IMR-90 (cell line): ENCODE results near the gene FNDC3B. TPM values are rescaled to one million over a fixed set of nuclear protein-coding genes. Genes with fewer than 3 reads are reported as not detected.

ENCODE experiments used
- ATAC-seq: fragments of 200-7000 bp; cut with Tn5 transposase; 2 replicates; pipeline ENCODE4 v1.9.1; 2020; ENCODE audit warnings: low read depth, mild to moderate bottlenecking, moderate library complexity
- BruUV-seq: library from RNA; stranded (reverse); fragments of 400-500 nt; replicated peaks from 2 replicates; lab custom pipeline; 2021; lab: Mats Ljungman, UMichigan
- CTCF ChIA-PET: fragments of 300-600 bp; formaldehyde crosslinking; extraction: SDS; loops from one replicate; lab custom pipeline; 2021; ENCODE audit warnings: antibody characterized with exemption; lab: Yijun Ruan, JAX
- POLR2A ChIA-PET: fragments of 300-600 bp; sonication (Branson Sonifier 250); formaldehyde crosslinking; loops from one replicate; lab custom pipeline; 2022; ENCODE audit warnings: antibody characterized with exemption; ENCODE audit not compliant: unreplicated experiment; lab: Charles Lee
- DNase-seq: peaks from one replicate; pipeline ENCODE4 v3.0.0; 2013
- H2AFZ ChIP-seq: replicated peaks from 2 replicates; pipeline ENCODE3; 2013; ENCODE audit warnings: low read length, mild to moderate bottlenecking; ENCODE audit not compliant: poor library complexity
- H2AK5ac ChIP-seq: 2 replicates; pipeline ENCODE4 v1.6.1; 2013; ENCODE audit warnings: low read depth, low read length, inconsistent platforms
- H2AK9ac ChIP-seq: replicated peaks from 2 replicates; pipeline ENCODE3; 2013; ENCODE audit warnings: mild to moderate bottlenecking, low read depth, low read length, moderate library complexity; ENCODE audit not compliant: poor library complexity
- H2BK120ac ChIP-seq: 2 replicates; pipeline ENCODE4 v1.6.1; 2013; ENCODE audit warnings: low read depth, low read length, inconsistent platforms
- H2BK15ac ChIP-seq: 3 replicates; pipeline ENCODE4 v1.6.1; 2013; ENCODE audit warnings: low read depth, low read length, inconsistent platforms
- H2BK20ac ChIP-seq: 2 replicates; pipeline ENCODE4 v1.6.1; 2013; ENCODE audit warnings: low read depth, mild to moderate bottlenecking, inconsistent platforms, low read length, moderate library complexity
- H2BK5ac ChIP-seq: 2 replicates; pipeline ENCODE4 v1.6.1; 2013; ENCODE audit warnings: mild to moderate bottlenecking, low read depth, low read length, inconsistent platforms; ENCODE audit not compliant: poor library complexity, severe bottlenecking
- H3K14ac ChIP-seq: replicated peaks from 2 replicates; pipeline ENCODE4 v1.6.1; 2013; ENCODE audit warnings: low read depth, low read length, inconsistent platforms
- H3K18ac ChIP-seq: 2 replicates; pipeline ENCODE4 v1.6.1; 2013; ENCODE audit warnings: low read depth, low read length, control low read depth
- H3K23ac ChIP-seq: 2 replicates; pipeline ENCODE4 v1.6.1; 2013; ENCODE audit warnings: low read depth, low read length, inconsistent platforms
- H3K27ac ChIP-seq: 2 replicates; pipeline ENCODE4 v1.5.1; 2013; ENCODE audit warnings: mild to moderate bottlenecking, control low read depth, low read length; ENCODE audit not compliant: insufficient read depth
- H3K27me3 ChIP-seq: 2 replicates; pipeline ENCODE4 v1.6.1; 2013; ENCODE audit warnings: low read length; ENCODE audit not compliant: control insufficient read depth, insufficient read depth
- H3K36me3 ChIP-seq: 2 replicates; pipeline ENCODE4 v1.6.1; 2013; ENCODE audit warnings: low read length, mixed read lengths; ENCODE audit not compliant: control insufficient read depth, insufficient read depth
- H3K4ac ChIP-seq: 2 replicates; pipeline ENCODE4 v1.6.1; 2013; ENCODE audit warnings: low read depth, low read length, inconsistent platforms
- H3K4me1 ChIP-seq: 2 replicates; pipeline ENCODE4 v1.6.1; 2013; ENCODE audit warnings: low read length, mixed read lengths; ENCODE audit not compliant: control insufficient read depth, insufficient read depth
- H3K4me2 ChIP-seq: 2 replicates; pipeline ENCODE4 v1.6.1; 2013; ENCODE audit warnings: low read depth, mild to moderate bottlenecking, control low read depth, low read length, moderate library complexity
- H3K4me3 ChIP-seq: 2 replicates; pipeline ENCODE4 v1.5.1; 2013; ENCODE audit warnings: low read depth, mild to moderate bottlenecking, control low read depth, low read length, moderate library complexity; ENCODE audit not compliant: insufficient read depth
- H3K56ac ChIP-seq: 2 replicates; pipeline ENCODE4 v1.6.1; 2013; ENCODE audit warnings: low read length, inconsistent platforms; ENCODE audit not compliant: insufficient read depth; ENCODE audit errors: extremely low read depth
- H3K79me1 ChIP-seq, 2 experiments: 2 replicates each; pipeline ENCODE4 v1.6.1; 2013; ENCODE audit warnings: low read length in 2 of 2, inconsistent platforms in 1 of 2, low read depth in 1 of 2
- H3K9ac ChIP-seq: 2 replicates; pipeline ENCODE4 v1.6.1; 2013; ENCODE audit warnings: low read depth, low read length, control low read depth
- H3K9me1 ChIP-seq: 2 replicates; pipeline ENCODE4 v1.6.1; 2013; ENCODE audit warnings: low read length, inconsistent platforms; ENCODE audit not compliant: insufficient read depth
- H3K9me3 ChIP-seq: 2 replicates; pipeline ENCODE4 v1.6.1; 2013; ENCODE audit warnings: low read length; ENCODE audit not compliant: control insufficient read depth, insufficient read depth
- H4K20me1 ChIP-seq: 2 replicates; pipeline ENCODE4 v1.6.1; 2013; ENCODE audit warnings: low read length, inconsistent platforms; ENCODE audit not compliant: insufficient read depth
- H4K5ac ChIP-seq: 2 replicates; pipeline ENCODE4 v1.6.1; 2013; ENCODE audit warnings: mild to moderate bottlenecking, low read depth, low read length, control low read depth
- H4K8ac ChIP-seq, 2 experiments: 2 replicates each; pipeline ENCODE4 v1.6.1; 2013; ENCODE audit warnings: low read depth in 2 of 2, low read length in 2 of 2, control low read depth in 1 of 2, inconsistent platforms in 1 of 2
- H4K91ac ChIP-seq: 2 replicates; pipeline ENCODE4 v1.6.1; 2013; ENCODE audit warnings: low read depth, low read length, inconsistent platforms; ENCODE audit not compliant: insufficient read depth
- BHLHE40 ChIP-seq: fragments of 150-350 bp; IDR thresholded peaks from 2 replicates; pipeline ENCODE4 v1.6.1; 2016; ENCODE audit warnings: mild to moderate bottlenecking, low read depth, low read length
- CEBPB ChIP-seq: IDR thresholded peaks from 2 replicates; pipeline ENCODE4 v1.6.1; 2012; ENCODE audit warnings: low read depth, low read length, improper control_type of control experiment
- CHD1 ChIP-seq: IDR thresholded peaks from 2 replicates; pipeline ENCODE4 v1.6.1; 2012; ENCODE audit warnings: low read depth, low read length, improper control_type of control experiment
- ELK1 ChIP-seq: fragments of 150-350 bp; IDR thresholded peaks from 2 replicates; pipeline ENCODE4 v1.6.1; 2016; ENCODE audit warnings: low read depth, mild to moderate bottlenecking, low read length, moderate library complexity, borderline replicate concordance
- FOS ChIP-seq: fragments of 150-350 bp; IDR thresholded peaks from 2 replicates; pipeline ENCODE4 v1.6.1; 2016; ENCODE audit warnings: low read depth, low read length
- MAFK ChIP-seq: IDR thresholded peaks from 2 replicates; pipeline ENCODE4 v1.6.1; 2012; ENCODE audit warnings: low read depth, low read length, improper control_type of control experiment
- MAZ ChIP-seq: IDR thresholded peaks from 2 replicates; pipeline ENCODE4 v1.6.1; 2012; ENCODE audit warnings: low read depth, mild to moderate bottlenecking, low read length, improper control_type of control experiment, moderate library complexity, borderline replicate concordance
- MXI1 ChIP-seq: IDR thresholded peaks from 2 replicates; pipeline ENCODE4 v1.6.1; 2012; ENCODE audit warnings: low read depth, mild to moderate bottlenecking, low read length, moderate library complexity, borderline replicate concordance
- NFE2L2 ChIP-seq: fragments of 150-350 bp; IDR thresholded peaks from 2 replicates; pipeline ENCODE4 v1.6.1; 2016; ENCODE audit warnings: low read depth, mild to moderate bottlenecking, low read length
- POLR2A ChIP-seq: IDR thresholded peaks from 2 replicates; pipeline ENCODE4 v1.6.1; 2012; ENCODE audit warnings: mild to moderate bottlenecking, low read depth, low read length
- RAD21 ChIP-seq: IDR thresholded peaks from 2 replicates; pipeline ENCODE4 v1.6.1; 2012; ENCODE audit warnings: low read length, improper control_type of control experiment
- RFX5 ChIP-seq: IDR thresholded peaks from 2 replicates; pipeline ENCODE4 v1.8.0; 2012; ENCODE audit warnings: low read depth, mild to moderate bottlenecking, low read length, moderate library complexity
- SMC3 ChIP-seq: fragments of 150-350 bp; IDR thresholded peaks from 2 replicates; pipeline ENCODE4 v1.6.1; 2016; ENCODE audit warnings: low read depth, mild to moderate bottlenecking, antibody characterized with exemption, low read length, moderate library complexity
- WGBS, 2 experiments: methylation state at CpG; one replicate each; pipeline versions ENCODE4 v1.1.5 to v1.1.7; 2013; ENCODE audit warnings: missing lambda C conversion rate in 2 of 2; ENCODE audit not compliant: insufficient read length in 1 of 2; ENCODE audit errors: extremely low coverage in 2 of 2; 5-methylcytosine and 5-hydroxymethylcytosine counted together
- dilution Hi-C: fragments of 300-500 bp; cut with HindIII; formaldehyde crosslinking; loops from one replicate; pipeline ENCODE4 v1.14.3; 2018; ENCODE audit warnings: low sequenced_read_pairs; ENCODE audit not compliant: unreplicated experiment
- in situ Hi-C: fragments of 300-500 bp; cut with MboI; formaldehyde crosslinking; loops from 3 replicates; pipeline ENCODE4 v1.14.3; 2019; ENCODE audit warnings: low sequenced_read_pairs, inconsistent platforms, mixed read lengths
- intact Hi-C: fragments of 100-400 bp; cut with micrococcal nuclease; formaldehyde crosslinking; loops from 2 replicates; pipeline ENCODE4 v1.10.0; 2022
- polyA plus RNA-seq, 3 experiments: library from polyadenylated mRNA; depleted of rRNA; stranded (reverse); fragments of >200 nt; gene quantifications; 2 replicates each; pipeline ENCODE4 v1.2.3, GENCODE V29; 2012; ENCODE audit warnings: low replicate concordance in 1 of 3
- total RNA-seq: library from RNA; depleted of rRNA; stranded (reverse); fragments of >200 nt; gene quantifications from 2 replicates; pipeline ENCODE4 v1.2.3, GENCODE V29; 2012
- TF ChIP-seq, protein P1 (sequence below): conservative IDR thresholded peaks from 2 replicates; pipeline ENCODE4 v1.5.1; 2012; ENCODE audit warnings: mild to moderate bottlenecking, low read depth, low read length, improper control_type of control experiment

FNDC3B gene
- total and polyA plus RNA-seq, 2 of the 4 experiments (the other 2 are of a cell fraction), result 23.9 to 150 TPM

DNA sequence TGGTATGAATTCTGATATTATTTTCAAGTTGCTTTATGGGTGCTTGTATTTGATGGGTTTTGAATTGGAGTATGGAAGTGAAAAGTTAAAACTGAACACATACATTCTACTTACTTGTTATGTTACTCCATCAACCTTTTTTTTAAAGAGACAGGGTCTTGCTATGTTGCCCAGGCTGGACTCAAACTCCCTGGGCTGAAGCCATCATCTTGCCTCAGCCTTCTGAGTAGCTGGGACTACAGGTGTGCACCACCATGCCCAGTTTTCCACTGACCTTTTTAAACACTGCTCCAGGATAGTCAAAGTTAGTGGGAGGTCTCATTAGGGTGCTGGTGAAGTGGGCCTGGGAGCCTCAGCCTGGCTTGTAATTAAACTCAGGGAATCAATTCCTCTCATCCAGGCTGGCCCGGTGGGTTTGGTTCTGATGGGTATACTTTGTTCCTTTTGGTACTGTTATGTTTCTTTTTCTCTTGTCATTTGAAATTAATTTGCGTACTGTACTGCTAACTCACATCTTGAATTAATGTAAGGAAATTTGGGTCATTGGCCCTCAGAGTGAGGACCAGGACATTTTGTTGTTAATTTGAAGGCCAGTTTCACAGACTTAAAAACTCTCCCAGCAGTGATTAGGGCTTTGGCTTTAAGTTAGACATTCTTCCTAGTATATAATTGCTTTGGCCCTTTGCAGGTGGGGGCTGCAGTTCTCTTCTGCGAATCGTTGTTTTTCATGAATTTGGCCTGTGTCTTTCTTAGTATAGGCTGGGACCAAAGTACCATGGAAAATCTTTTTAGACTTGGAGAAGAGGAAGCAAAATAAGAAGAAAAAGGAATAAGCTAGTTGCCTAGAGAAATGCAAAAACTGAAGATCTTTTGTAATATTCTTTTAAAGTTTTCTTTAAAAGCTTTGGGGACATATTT is 66.9 kb downstream of the FNDC3B start:
- Histone ChIP-seq H2AK9ac (no peak overlapping the region), H3K79me1 (peaks cover 25 to 85% of the 10 kb centered on the region in 2 experiments), H3K9me3 (no peaks in the 10 kb centered on the region), H3K27me3 (no peaks in the 10 kb centered on the region), H3K4me2 (no peak overlapping the region), H4K91ac (no peak overlapping the region), H2BK5ac (no peak overlapping the region), H3K4me3 (no peak overlapping the region), H3K9me1 (peaks cover 36% of the 10 kb centered on the region), H3K36me3 (peaks cover 6% of the 10 kb centered on the region; the same call in 1 of the 2 replicates), H3K56ac (no peak overlapping the region), H2BK120ac (no peak overlapping the region), H4K20me1 (peaks cover 91% of the 10 kb centered on the region), H2BK15ac (no peak overlapping the region), H2AFZ (no peak overlapping the region), H4K8ac (no peak overlapping the region), H4K5ac (no peak overlapping the region), H2AK5ac (no peak overlapping the region), H2BK20ac (no peak overlapping the region), H3K4ac (no peak overlapping the region), H3K23ac (no peak overlapping the region), H3K14ac (no peak overlapping the region), H3K27ac (no peak overlapping the region), H3K4me1 (peaks cover 14% of the 10 kb centered on the region), H3K18ac (no peak overlapping the region), H3K9ac (no peak overlapping the region)
- CTCF ChIA-PET, result interaction anchor here (0.6 kb wide), 1 partner anchor 71 kb away, joined by 8 read pairs; no protein-coding TSS in a partner anchor
- ATAC-seq (no peak), DNase-seq (no peak)
- no peak for TF ChIP-seq NFE2L2
- no peak for TF ChIP-seq CHD1
- TF ChIP-seq RAD21, result no peak
- TF ChIP-seq MAZ, result no peak
- TF ChIP-seq MAFK, result no peak
- no peak for TF ChIP-seq ELK1
- no peak for TF ChIP-seq BHLHE40
- no peak for TF ChIP-seq POLR2A
- no peak for TF ChIP-seq SMC3
- TF ChIP-seq RFX5, result no peak
- TF ChIP-seq, protein P1, sequence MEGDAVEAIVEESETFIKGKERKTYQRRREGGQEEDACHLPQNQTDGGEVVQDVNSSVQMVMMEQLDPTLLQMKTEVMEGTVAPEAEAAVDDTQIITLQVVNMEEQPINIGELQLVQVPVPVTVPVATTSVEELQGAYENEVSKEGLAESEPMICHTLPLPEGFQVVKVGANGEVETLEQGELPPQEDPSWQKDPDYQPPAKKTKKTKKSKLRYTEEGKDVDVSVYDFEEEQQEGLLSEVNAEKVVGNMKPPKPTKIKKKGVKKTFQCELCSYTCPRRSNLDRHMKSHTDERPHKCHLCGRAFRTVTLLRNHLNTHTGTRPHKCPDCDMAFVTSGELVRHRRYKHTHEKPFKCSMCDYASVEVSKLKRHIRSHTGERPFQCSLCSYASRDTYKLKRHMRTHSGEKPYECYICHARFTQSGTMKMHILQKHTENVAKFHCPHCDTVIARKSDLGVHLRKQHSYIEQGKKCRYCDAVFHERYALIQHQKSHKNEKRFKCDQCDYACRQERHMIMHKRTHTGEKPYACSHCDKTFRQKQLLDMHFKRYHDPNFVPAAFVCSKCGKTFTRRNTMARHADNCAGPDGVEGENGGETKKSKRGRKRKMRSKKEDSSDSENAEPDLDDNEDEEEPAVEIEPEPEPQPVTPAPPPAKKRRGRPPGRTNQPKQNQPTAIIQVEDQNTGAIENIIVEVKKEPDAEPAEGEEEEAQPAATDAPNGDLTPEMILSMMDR, result no peak
- no peak for TF ChIP-seq MXI1
- TF ChIP-seq CEBPB, result no peak
- no peak for TF ChIP-seq FOS
- 100% methylated on average over 1 of the region's 4 CpGs; no CpG with 5 or more reads in 1 of the 2 experiments for WGBS, 2 experiments
- intact Hi-C loops (no loop called here), in situ Hi-C loops (no loop called here), dilution Hi-C loops (no loop called here)
- POLR2A ChIA-PET, result interaction anchor here (0.6 kb wide), 1 partner anchor 66 kb away, joined by 4 read pairs; no protein-coding TSS in a partner anchor
- no TSS peak for BruUV-seq
